Ammon's horn (tissue), 1 donor: ENCODE measurements around the gene ZNF644.

ENCODE experiments used
- DNase-seq: peaks from one replicate; pipeline ENCODE4 v3.0.0-alpha.2; 2016; ENCODE audit warnings: low spot score

Gene ZNF644

GRCh38 chr1:91020967-91021685 lies 709 bp downstream of the ZNF644 start:
- DNase-seq = peak; percentile 74

DNA sequence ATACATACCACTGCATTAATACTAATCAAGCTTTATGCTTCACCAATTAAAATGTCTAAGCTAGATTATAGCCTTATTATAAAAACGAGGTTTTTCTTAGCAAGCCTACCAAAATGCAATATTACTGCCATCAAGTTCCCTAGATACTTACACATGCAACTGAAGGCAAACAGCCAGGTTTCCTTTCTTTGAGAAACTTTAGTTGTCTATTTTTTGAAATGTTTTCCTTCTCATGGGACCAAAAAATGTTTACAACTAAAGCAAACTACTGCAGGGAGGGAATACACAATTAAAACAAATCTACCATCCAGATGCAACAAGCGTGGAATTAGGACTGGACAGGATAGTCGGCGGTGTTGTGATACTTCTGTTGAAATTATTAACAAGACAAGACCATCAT lies 1.3 kb downstream of the ZNF644 start:
- no peak for DNase-seq

DNA sequence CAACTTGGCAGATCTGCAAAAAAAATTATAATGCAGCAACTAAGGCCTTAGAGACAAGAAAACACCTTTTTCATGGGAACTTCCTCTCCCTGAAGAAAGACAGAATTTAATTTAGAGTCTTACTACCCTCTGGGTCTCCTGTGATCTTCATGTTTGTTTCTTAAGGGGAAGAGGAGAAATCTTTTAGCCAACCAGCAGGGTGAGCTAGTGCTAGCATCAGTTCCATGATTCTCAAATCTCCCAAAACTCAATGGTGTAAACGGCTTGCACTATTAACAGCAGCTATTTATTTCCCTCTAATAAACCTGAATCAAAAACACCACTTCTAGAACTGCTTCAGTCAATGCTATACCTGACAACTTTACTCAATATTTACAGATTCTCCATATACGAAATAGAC lies 3.8 kb downstream of the ZNF644 start:
- peak; percentile 56 for DNase-seq

DNA sequence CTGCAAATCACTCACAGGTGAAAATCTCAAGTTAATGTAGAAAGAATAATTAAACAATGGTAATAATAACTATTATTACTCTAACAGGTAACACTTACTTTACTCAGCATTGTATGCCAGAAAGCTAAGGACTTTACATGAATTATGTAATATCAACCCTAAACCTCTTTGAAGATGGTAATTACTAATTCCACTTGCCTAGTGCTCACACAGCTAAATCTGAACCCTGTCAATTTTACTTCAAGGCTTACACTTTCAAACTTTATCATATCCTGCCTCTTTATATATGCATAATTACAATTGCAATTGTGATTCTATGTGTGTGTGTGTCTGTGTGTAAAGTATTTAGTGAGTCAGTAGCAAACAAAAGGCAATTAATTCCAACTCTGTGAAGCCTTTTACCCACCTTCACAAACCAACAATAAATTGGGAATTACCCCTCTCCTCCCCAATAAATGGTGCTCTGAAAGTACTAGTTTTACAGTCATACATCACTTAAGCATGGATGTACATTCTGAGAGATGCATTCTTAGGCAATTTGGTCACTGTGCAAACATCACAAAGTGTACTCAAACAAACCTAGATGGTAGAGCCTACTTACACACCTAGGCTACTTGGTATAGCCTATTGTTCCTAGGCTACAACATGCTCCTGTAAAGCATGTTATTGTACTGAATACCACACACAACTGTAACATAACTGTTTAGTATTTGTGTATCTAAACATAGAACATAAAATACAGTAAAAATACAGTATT lies 5.9 kb downstream of the ZNF644 start:
- DNase-seq = no peak

GRCh38 chr1:91015358-91015780 lies 6.5 kb downstream of the ZNF644 start:
- no peak for DNase-seq

DNA sequence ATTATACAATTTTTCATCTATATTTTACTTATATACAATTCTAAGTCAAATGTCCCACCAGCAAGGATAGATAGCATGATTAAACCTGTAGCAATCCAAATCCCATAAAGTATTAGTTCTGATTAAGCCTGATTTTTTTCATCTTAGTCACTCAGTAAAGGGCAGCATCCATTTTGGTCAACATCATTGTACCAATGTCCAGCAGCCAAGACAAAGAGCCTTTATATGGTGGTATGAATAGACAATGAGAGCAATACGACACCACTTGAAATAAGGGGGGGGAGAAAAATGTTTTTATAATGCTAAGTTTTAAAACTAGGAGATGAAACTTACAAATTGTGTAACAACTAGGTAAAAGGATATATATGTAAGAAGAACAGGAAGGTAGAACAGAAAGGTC lies 7.4 kb downstream of the ZNF644 start:
- peak; percentile 83 for DNase-seq

GRCh38 chr1:91013302-91013701 lies 8.5 kb downstream of the ZNF644 start:
- DNase-seq = no peak

- DNase-seq = no peak
These were observed 9.6 kb downstream of the ZNF644 start for GRCh38 chr1:91012196-91012595.

DNA sequence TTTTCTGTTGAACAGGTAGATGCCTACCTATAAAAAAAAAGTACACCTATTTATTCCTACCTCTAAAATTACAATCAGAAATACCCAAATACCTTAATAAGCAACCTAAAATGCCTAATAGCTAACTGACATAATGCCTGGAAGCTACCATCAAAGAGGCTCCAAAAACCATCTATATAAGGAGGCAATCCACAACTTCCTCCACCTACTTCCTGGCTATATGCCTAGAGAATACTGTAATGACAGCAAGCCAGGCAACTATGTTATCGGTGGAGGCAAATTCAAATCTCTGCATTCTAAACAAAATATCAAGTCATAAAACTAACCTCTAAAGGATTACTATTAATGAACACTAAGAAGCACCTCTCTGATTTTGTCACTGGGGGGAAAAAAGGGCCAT lies 10.1 kb downstream of the ZNF644 start:
- DNase-seq = peak; percentile 43

DNA sequence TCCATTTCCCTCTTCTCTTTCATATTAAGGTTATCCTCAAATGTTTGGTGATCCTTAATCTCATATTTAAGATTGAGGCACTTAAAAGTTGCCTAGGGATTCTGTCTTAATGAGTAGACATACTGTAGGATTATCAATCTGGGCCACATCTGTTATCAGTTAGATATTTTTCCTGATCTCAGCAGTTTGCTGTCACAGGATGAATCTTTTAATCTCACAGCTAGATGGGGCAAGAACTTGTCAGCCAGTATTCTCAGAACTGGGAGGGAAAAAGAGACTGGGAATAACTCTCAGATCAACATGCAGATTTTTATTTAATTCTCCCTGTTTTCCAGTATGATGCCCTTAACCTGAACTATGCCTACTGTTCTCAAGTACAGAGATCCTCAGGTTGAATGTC lies 14.0 kb downstream of the ZNF644 start:
- DNase-seq = no peak

DNA sequence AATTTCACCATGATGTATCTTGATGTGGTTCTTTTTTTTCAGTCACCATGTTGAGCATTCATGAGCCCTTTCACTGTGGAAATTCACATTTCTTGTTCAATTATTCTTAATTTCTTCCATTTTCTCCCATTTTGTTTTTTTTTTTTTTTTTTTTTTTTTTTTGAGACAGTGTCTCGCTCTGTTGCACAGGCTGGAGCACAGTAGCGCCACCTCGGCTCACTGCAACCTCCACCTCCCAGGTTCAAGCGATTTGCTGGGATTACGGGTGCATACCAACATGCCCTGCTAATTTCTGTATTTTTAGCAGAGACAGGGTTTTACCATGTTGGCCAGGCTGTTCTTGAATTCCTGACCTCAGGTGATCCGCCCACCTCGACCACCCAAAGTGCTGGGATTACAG lies 14.7 kb downstream of the ZNF644 start:
- no peak for DNase-seq

DNA sequence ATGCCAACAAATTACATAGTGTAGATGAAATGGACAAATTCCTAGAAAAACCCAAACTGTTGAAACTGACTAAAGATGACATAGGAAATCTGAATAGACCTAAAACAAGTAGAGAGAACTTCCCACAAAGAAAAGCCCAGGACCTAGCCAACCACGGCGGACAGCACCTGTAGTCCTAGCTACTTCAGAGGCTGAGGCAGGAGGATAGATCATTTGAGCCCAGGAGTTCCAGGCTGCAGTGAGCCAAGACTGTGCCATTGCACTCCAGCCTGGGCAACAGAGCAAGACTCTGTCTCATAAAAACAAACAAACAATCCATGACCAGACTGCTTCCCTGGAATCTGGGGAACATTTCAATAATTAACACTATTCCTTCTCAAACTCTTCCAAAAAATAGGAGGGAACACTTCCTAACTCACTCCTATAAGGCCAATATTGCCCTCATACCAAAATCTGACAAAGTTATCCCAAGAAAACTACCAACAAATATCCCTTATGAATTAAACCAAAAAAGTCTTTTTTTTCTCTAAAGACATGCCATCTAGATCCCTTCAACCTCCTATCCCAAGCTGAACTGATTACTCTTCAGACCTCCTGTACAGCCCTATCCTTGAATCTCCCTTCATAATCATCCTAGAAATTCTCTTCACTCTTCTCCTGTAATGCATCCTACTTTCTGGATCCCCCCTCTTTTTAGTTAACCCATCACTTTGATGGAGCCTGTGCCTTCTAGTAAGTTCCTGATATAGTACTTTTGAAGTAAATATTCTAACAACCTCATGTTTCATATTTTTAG lies 15.5 kb downstream of the ZNF644 start:
- DNase-seq = no peak

GRCh38 chr1:91005285-91005684 lies 16.6 kb downstream of the ZNF644 start:
- DNase-seq = no peak

DNA sequence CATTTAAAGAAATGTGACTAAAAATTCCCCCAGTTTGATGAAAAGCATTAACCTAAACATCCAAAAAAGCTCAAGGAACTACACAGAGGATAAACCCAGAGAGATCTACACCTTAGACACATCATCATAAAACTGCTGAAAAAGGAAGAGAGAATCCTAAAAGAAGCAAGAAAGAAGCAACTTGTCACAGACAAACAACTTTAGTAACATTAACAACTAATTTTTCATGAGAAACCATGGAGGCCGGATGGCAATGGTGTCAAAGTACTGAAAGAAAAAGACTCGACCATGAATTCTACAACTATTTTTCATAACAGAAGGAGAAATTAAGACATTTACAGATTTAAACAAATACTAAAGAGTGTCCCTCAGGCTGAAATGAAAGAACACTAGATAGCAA lies 17.7 kb downstream of the ZNF644 start:
- DNase-seq = no peak

- no peak for DNase-seq
These were observed 25.0 kb downstream of the ZNF644 start for GRCh38 chr1:90996742-90997413.

GRCh38 chr1:90995311-90995894 lies 26.4 kb downstream of the ZNF644 start:
- DNase-seq = no peak

- no peak for DNase-seq
These were observed 27.4 kb downstream of the ZNF644 start for GRCh38 chr1:90994461-90994860.

DNA sequence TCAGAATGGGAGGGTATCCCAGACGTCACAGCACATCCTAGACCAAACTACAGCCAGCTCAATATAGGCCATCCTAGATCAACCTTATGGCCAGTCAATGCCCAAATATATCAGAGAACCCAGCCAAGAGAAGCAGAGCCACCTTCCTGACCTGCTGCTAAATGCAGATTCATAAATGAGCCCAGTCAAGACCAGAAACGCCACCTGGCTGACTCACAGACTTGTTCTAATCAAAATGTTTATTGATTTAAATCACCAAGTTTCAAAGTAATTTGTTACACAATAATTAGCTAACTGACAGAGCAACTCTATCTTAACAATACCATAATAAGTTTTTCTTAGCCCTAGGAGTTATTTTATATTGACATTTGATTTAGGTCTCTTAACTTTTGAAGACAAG lies 28.6 kb downstream of the ZNF644 start:
- DNase-seq = no peak

GRCh38 chr1:90990779-90991178 lies 31.1 kb downstream of the ZNF644 start:
- DNase-seq = no peak

GRCh38 chr1:90989990-90990389 lies 31.8 kb downstream of the ZNF644 start:
- DNase-seq = no peak

DNA sequence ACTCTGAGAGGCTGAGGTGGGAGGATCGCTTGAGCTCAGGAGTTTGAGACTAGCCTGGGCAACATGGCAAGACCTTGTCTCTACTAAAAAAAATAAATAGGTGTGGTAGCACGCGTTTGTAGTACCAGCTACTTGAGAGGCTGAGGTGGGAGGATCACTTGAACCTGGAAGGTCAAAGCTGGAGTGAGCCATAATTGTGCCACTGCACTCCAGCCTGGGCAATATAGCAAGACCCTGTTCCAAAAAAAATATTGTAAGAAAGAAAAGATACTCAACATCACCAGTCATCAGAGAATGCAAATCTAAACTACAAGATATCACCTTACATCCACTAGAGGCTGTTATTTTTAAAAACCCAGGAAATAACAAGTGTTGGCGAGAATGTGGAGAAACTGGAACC lies 32.5 kb downstream of the ZNF644 start:
- no peak for DNase-seq

DNA sequence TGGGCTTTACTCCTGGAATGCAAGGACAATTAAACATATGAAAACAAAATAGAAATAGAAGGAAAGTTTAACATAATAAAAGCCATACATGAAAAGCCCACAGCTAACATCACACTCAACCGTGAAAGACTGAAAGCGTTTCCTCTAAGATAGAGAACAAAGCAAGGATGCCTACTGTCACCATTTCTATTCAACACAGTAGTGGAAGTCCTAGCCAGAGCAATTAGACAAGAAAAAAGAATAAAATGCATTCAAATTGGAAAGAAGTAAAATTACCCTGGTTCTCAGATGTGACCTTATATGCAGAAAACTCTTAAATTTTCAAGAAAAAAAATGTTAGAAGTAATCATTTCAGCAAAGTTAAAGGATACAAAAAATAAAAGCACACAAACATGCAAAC lies 34.0 kb downstream of the ZNF644 start:
- no peak for DNase-seq
